H9 (cell line): ENCODE data around the gene TOR1B. TPM values are rescaled to one million over a fixed set of nuclear protein-coding genes. Genes with fewer than 3 reads are reported as not detected.

Experiments
- DNase-seq: peaks from one replicate; pipeline ENCODE4 v3.0.0-alpha.2; 2017
- H2AFZ ChIP-seq: one replicate; pipeline ENCODE4 v1.6.1; 2013; ENCODE audit warnings: mild to moderate bottlenecking, low read length, control low read depth, moderate library complexity
- H2AK5ac ChIP-seq: 2 replicates; pipeline ENCODE4 v1.6.1; 2013; ENCODE audit warnings: low read length, control low read depth, mixed read lengths; ENCODE audit not compliant: insufficient read length
- H2BK120ac ChIP-seq: one replicate; pipeline ENCODE4 v1.6.1; 2013; ENCODE audit warnings: low read depth, mild to moderate bottlenecking, low read length, control low read depth, inconsistent platforms; ENCODE audit not compliant: poor library complexity, severe bottlenecking
- H2BK12ac ChIP-seq: 2 replicates; pipeline ENCODE4 v1.6.1; 2013; ENCODE audit warnings: low read length, control low read depth, mixed read lengths, low read depth; ENCODE audit not compliant: insufficient read length
- H2BK15ac ChIP-seq: 2 replicates; pipeline ENCODE4 v1.6.1; 2013; ENCODE audit warnings: low read depth, low read length, control low read depth
- H2BK20ac ChIP-seq: one replicate; pipeline ENCODE4 v1.6.1; 2013; ENCODE audit warnings: low read depth, mild to moderate bottlenecking, low read length, control low read depth, inconsistent platforms; ENCODE audit not compliant: poor library complexity, severe bottlenecking
- H2BK5ac ChIP-seq: 2 replicates; pipeline ENCODE4 v1.6.1; 2013; ENCODE audit warnings: low read length, control low read depth, mixed read lengths; ENCODE audit not compliant: insufficient read length
- H3K14ac ChIP-seq: 2 replicates; pipeline ENCODE4 v1.6.1; 2013; ENCODE audit warnings: low read length, control low read depth; ENCODE audit not compliant: insufficient read depth
- H3K18ac ChIP-seq: 2 replicates; pipeline ENCODE4 v1.6.1; 2013; ENCODE audit warnings: low read depth, mild to moderate bottlenecking, mixed read lengths, low read length, control low read depth; ENCODE audit not compliant: insufficient read length
- H3K23ac ChIP-seq: 2 replicates; pipeline ENCODE4 v1.6.1; 2013; ENCODE audit warnings: low read length, control low read depth, mixed read lengths, low read depth; ENCODE audit not compliant: insufficient read length
- H3K23me2 ChIP-seq: 2 replicates; pipeline ENCODE4 v1.6.1; 2013; ENCODE audit warnings: low read depth, mild to moderate bottlenecking, mixed read lengths, low read length, control low read depth; ENCODE audit not compliant: insufficient read length, poor library complexity, severe bottlenecking
- H3K27ac ChIP-seq: 2 replicates; pipeline ENCODE4 v1.5.1; 2013; ENCODE audit warnings: low read length, control low read depth, mixed read lengths, low read depth; ENCODE audit not compliant: insufficient read length
- H3K27me3 ChIP-seq: 2 replicates; pipeline ENCODE4 v1.6.1; 2013; ENCODE audit warnings: low read length, control low read depth, inconsistent platforms; ENCODE audit not compliant: insufficient read depth
- H3K4ac ChIP-seq: 2 replicates; pipeline ENCODE4 v1.6.1; 2013; ENCODE audit warnings: low read depth, mild to moderate bottlenecking, control low read depth, inconsistent platforms, low read length, moderate library complexity
- H3K4me1 ChIP-seq: 2 replicates; pipeline ENCODE4 v1.6.1; 2013; ENCODE audit warnings: low read length, control low read depth, inconsistent platforms; ENCODE audit not compliant: insufficient read depth
- H3K4me2 ChIP-seq: 2 replicates; pipeline ENCODE4 v1.6.1; 2013; ENCODE audit warnings: low read length, control low read depth, mixed read lengths; ENCODE audit not compliant: insufficient read length, insufficient read depth
- H3K56ac ChIP-seq: 2 replicates; pipeline ENCODE4 v1.6.1; 2013; ENCODE audit warnings: low read depth, mild to moderate bottlenecking, mixed read lengths, low read length, control low read depth; ENCODE audit not compliant: insufficient read length
- H3K79me1 ChIP-seq: 2 replicates; pipeline ENCODE4 v1.6.1; 2013; ENCODE audit warnings: low read depth, mild to moderate bottlenecking, moderate library complexity, low read length, control low read depth, inconsistent platforms; ENCODE audit not compliant: insufficient read depth, poor library complexity, severe bottlenecking
- H3K79me2 ChIP-seq: 2 replicates; pipeline ENCODE4 v1.6.1; 2013; ENCODE audit warnings: low read length, control low read depth, inconsistent platforms; ENCODE audit not compliant: insufficient read depth
- H3K9ac ChIP-seq: 2 replicates; pipeline ENCODE4 v1.6.1; 2013; ENCODE audit warnings: low read length, control low read depth, mixed read lengths; ENCODE audit not compliant: insufficient read length; ENCODE audit errors: extremely low read depth
- H3K9me3 ChIP-seq: one replicate; pipeline ENCODE4 v1.6.1; 2013; ENCODE audit warnings: low read depth, low read length, inconsistent platforms; ENCODE audit not compliant: control insufficient read depth
- H3T11ph ChIP-seq: one replicate; pipeline ENCODE4 v1.6.1; 2013; ENCODE audit warnings: mild to moderate bottlenecking, low read length, control low read depth, inconsistent platforms
- H4K20me1 ChIP-seq: one replicate; pipeline ENCODE4 v1.6.1; 2013; ENCODE audit not compliant: control insufficient read depth, insufficient read length, insufficient read depth
- H4K5ac ChIP-seq: 2 replicates; pipeline ENCODE4 v1.6.1; 2013; ENCODE audit warnings: low read depth, mild to moderate bottlenecking, mixed read lengths, low read length, control low read depth; ENCODE audit not compliant: insufficient read length
- H4K8ac ChIP-seq: replicated peaks from 2 replicates; pipeline ENCODE4 v1.6.1; 2013; ENCODE audit warnings: low read length, control low read depth, mixed read lengths, low read depth; ENCODE audit not compliant: insufficient read length
- H4K91ac ChIP-seq: 2 replicates; pipeline ENCODE4 v1.6.1; 2013; ENCODE audit warnings: low read depth, mild to moderate bottlenecking, moderate library complexity, mixed read lengths, low read length, control low read depth; ENCODE audit not compliant: insufficient read length
- H3K27ac Mint-ChIP-seq, 3 experiments: 2 replicates in 2 of 3; 3 replicates in 1 of 3; pipeline ENCODE4 v1.8.0; 2020 to 2021; ENCODE audit warnings: mixed read lengths in 3 of 3, mild to moderate bottlenecking in 1 of 3, moderate library complexity in 1 of 3
- H3K27me3 Mint-ChIP-seq: 2 replicates; pipeline ENCODE4 v1.8.0; 2021; ENCODE audit warnings: low read depth, mild to moderate bottlenecking, moderate library complexity, mixed read lengths
- H3K36me3 Mint-ChIP-seq, 3 experiments: 2 replicates in 2 of 3; 3 replicates in 1 of 3; pipeline ENCODE4 v1.8.0; 2020 to 2021; ENCODE audit warnings: low read depth in 3 of 3, mixed read lengths in 3 of 3; ENCODE audit not compliant: insufficient read depth in 1 of 3
- H3K4me1 Mint-ChIP-seq, 2 experiments: 2 replicates each; pipeline ENCODE4 v1.8.0; 2020; ENCODE audit warnings: mixed read lengths in 2 of 2
- H3K4me3 Mint-ChIP-seq, 2 experiments: 2 replicates in 1 of 2; 3 replicates in 1 of 2; pipeline ENCODE4 v1.8.0; 2020 to 2021; ENCODE audit warnings: mild to moderate bottlenecking in 2 of 2, mixed read lengths in 2 of 2, moderate library complexity in 1 of 2
- H3K9me3 Mint-ChIP-seq, 2 experiments: 2 replicates in 1 of 2; 3 replicates in 1 of 2; pipeline ENCODE4 v1.8.0; 2020; ENCODE audit warnings: mild to moderate bottlenecking in 2 of 2, mixed read lengths in 2 of 2, moderate library complexity in 1 of 2
- WGBS: extraction: QIAGEN DNeasy Blood & Tissue Kit; methylation state at CpG from one replicate; pipeline ENCODE4 v1.1.7; 2013; ENCODE audit warnings: missing lambda C conversion rate, low lambda C conversion rate, mixed read lengths; ENCODE audit not compliant: insufficient read length; ENCODE audit errors: extremely low coverage; 5-methylcytosine and 5-hydroxymethylcytosine counted together
- total RNA-seq: library from RNA; stranded (reverse); gene quantifications from 2 replicates; pipeline ENCODE4 v1.2.1, GENCODE V29; 2021
- TF ChIP-seq, protein P1 (sequence below): fragments of 200-600 bp; sonication (generic); conservative IDR thresholded peaks from 3 replicates; pipeline ENCODE4 v1.8.0; 2021; ENCODE audit warnings: antibody characterized with exemption, mild to moderate bottlenecking

Gene TOR1B
- total RNA-seq, 1 experiment from 2014 or later: 18.1 TPM

DNA sequence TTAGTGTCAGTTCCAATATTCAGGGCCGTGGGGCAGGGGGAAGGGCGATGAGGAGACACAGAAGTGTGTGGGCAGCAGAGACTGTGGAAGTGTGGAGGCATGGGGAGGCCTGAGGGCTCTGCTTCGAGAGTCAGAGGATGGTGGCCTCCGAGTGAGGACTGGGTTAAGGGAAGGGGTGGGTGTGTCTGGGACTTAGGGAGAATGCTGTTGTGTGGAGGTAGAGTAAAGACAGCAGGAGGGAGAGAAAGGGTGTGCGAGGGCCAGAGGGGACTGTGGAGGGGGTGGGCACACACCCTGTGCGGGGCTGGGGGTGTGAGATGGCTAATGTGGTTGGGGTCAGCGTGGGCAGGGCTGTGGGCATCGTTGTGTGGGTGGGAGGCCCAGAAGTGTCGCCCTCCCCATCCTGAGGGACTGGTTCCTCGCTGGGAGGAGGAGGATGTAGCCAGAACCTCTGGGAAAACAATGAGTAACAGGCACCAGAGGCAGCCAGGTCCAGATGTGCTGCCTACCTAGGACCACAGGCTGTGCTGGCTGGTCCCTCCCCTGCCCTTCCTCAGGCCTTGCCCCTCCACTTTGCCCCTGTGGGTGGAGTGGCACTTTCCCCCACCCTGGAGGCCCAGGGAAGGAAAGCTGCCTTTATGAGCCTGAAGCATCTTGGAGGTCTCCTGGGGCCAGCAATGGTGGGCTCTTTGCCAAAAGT lies 36.5 kb downstream of the TOR1B start:
- Histone ChIP-seq H2AFZ (no peak overlapping the region), H4K8ac (no peak overlapping the region), H4K5ac (no peak overlapping the region), H3K9me3 (no peaks in the 10 kb centered on the region), H2BK120ac (no peak overlapping the region), H3K4me2 (no peak overlapping the region), H2BK20ac (no peak overlapping the region), H3K23ac (no peak overlapping the region), H3K27ac (no peak overlapping the region), H3K79me2 (no peaks in the 10 kb centered on the region), H3K9ac (no peak overlapping the region), H3K14ac (peak overlapping the region; percentile 28; the same call in 1 of the 2 replicates), H4K91ac (no peak overlapping the region), H2BK5ac (no peak overlapping the region), H3K4ac (no peak overlapping the region), H2BK15ac (no peak overlapping the region), H2AK5ac (no peak overlapping the region), H3K23me2 (peaks cover 8% of the 10 kb centered on the region), H3K27me3 (no peaks in the 10 kb centered on the region), H3K4me1 (peaks cover 6% of the 10 kb centered on the region; the same call in 1 of the 2 replicates), H3T11ph (no peak overlapping the region), H3K18ac (no peak overlapping the region), H3K56ac (no peak overlapping the region), H4K20me1 (no peaks in the 10 kb centered on the region), H2BK12ac (no peak overlapping the region), H3K79me1 (no peaks in the 10 kb centered on the region)
- Mint-ChIP-seq H3K27ac (peak overlapping the region in 2 of 3 experiments; percentile 5 to 16; a peak in 4 of 7 replicates), H3K36me3 (peaks cover 0 to 2% (median 2%) of the 10 kb centered on the region in 3 experiments; a peak in 3 of 7 replicates), H3K4me3 (no peak overlapping the region; a peak in 1 of 5 replicates), H3K4me1 (peaks cover 43 to 50% of the 10 kb centered on the region in 2 experiments), H3K27me3 (no peaks in the 10 kb centered on the region; the same call in 1 of the 2 replicates), H3K9me3 (no peaks in the 10 kb centered on the region; a peak in 1 of 5 replicates)
- TF ChIP-seq, protein P1, sequence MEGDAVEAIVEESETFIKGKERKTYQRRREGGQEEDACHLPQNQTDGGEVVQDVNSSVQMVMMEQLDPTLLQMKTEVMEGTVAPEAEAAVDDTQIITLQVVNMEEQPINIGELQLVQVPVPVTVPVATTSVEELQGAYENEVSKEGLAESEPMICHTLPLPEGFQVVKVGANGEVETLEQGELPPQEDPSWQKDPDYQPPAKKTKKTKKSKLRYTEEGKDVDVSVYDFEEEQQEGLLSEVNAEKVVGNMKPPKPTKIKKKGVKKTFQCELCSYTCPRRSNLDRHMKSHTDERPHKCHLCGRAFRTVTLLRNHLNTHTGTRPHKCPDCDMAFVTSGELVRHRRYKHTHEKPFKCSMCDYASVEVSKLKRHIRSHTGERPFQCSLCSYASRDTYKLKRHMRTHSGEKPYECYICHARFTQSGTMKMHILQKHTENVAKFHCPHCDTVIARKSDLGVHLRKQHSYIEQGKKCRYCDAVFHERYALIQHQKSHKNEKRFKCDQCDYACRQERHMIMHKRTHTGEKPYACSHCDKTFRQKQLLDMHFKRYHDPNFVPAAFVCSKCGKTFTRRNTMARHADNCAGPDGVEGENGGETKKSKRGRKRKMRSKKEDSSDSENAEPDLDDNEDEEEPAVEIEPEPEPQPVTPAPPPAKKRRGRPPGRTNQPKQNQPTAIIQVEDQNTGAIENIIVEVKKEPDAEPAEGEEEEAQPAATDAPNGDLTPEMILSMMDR: no peak
- no peak for DNase-seq
- no CpG with 5 or more reads among the region's 10 CpGs for WGBS
